Measurements from ENCODE around the gene LARGE1.

Gene LARGE1

DNA sequence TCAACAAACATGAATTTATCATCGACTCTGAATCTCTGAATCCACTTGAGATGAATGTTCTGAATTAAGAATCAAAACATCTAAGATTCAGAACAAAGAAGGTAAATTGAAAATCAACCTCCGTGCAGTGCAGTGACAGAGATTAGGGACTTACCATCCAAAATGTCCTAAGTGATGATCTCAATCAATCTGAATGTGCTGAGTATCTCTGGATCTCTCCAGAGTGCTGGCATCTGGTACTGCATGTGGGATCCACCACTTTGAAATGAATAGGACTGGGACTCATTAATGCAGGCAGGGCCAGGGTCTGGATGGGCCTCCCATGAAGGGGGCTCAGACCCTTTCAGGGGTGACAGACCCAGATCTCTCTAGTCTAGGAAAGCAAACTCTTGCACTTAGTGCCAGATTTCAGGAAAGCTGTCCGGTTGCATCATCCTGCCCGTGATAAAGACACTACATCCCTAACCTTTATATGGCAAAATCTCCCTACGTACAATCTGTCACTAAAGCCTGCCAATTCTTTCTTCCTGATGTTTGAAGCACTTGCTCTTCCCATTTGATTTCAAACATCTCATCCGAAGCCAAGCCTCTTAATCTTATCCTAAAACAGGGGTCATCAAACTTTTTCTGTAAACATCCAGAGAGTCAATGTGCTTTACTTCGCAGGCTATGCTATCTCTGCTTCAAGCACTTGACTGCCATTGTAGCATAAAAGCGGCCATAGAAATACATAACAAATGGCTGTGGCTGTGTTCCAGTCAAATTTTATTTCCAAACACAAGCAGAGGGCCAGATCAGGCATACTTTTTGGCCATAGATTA, 263.3 kb downstream of the LARGE1 start:
- TF ChIP-seq, protein P1, sequence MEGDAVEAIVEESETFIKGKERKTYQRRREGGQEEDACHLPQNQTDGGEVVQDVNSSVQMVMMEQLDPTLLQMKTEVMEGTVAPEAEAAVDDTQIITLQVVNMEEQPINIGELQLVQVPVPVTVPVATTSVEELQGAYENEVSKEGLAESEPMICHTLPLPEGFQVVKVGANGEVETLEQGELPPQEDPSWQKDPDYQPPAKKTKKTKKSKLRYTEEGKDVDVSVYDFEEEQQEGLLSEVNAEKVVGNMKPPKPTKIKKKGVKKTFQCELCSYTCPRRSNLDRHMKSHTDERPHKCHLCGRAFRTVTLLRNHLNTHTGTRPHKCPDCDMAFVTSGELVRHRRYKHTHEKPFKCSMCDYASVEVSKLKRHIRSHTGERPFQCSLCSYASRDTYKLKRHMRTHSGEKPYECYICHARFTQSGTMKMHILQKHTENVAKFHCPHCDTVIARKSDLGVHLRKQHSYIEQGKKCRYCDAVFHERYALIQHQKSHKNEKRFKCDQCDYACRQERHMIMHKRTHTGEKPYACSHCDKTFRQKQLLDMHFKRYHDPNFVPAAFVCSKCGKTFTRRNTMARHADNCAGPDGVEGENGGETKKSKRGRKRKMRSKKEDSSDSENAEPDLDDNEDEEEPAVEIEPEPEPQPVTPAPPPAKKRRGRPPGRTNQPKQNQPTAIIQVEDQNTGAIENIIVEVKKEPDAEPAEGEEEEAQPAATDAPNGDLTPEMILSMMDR (IDR thresholded peaks at IDR 0.05; ENCODE audit: low read depth, low read length, missing control alignments) = no peak
- in situ Hi-C loops (cut with HindIII; ENCODE audit: low sequenced_read_pairs) = no loop called here
- no peak overlapping the region for H3K4me3 ChIP-seq (ENCODE audit: low read depth, low read length)
- DNase-seq (ENCODE audit: low read depth) = no peak

DNA sequence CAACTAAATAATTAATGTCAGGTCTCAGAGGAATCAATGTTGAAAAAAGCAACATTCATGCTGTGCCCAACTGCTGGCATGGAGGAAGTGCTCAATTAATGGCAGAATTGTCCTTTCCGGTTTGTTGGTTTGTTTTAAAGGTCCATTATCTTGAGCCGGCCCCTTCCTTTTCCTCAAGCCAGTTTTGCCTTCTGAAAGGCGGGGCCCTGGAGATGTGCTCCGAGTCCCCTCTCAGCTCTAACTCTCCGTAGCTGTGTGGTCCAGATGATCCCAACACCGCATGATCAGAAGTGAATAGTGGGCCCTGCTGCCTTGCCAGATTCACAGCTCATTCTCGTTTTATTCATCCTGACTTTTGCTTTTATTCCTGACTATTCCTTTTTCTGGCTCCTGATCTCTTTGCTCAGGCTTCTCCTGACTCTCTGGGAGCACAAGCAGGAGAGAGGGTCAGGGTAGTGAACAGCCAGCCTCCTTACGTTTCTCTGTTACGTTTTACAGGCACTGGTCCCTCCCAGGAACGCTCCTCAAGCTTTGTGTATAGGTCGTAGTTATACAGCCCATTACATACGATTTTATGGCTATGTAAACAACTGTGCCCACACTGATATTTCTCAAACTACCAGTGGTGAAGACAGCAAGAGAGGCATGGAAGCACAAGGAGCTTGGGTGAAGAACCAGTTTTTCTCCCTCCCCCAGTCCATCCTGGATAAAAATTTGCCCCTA, 265.9 kb downstream of the LARGE1 start:
- no peak overlapping the region for H3K4me3 ChIP-seq (ENCODE audit: low read depth, low read length)
- in situ Hi-C loops (cut with HindIII; ENCODE audit: low sequenced_read_pairs) = no loop called here
- DNase-seq (ENCODE audit: low read depth) = no peak
- TF ChIP-seq, protein P1 (IDR thresholded peaks at IDR 0.05; ENCODE audit: low read depth, low read length, missing control alignments) = no peak

DNA sequence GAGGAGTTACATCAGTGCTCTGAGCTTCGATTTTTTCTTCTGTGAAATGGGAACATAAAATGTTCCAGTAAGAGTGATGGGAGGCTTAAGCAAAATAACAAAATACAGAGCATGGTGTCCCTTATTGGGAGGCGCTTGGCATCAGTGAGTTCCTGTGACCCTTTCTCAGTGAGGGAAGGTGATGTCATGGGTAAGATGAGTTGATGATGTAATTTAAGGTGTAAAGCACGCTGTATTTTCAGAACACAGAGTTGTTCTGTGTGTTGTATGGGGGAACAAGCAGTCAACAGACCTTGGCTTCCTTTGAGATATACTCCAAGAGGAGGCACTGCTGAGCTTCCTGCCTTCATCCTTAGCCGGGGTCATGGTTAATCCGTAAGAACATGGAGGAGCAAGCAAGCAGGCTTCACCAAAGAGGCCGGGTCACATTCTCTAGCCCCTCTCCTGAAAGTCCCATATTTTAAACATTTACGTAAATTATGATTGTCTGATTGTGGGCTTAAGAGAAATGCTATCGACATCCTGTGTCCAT, 266.7 kb downstream of the LARGE1 start:
- DNase-seq (ENCODE audit: low read depth) = no peak
- H3K4me3 ChIP-seq (ENCODE audit: low read depth, low read length) = no peak overlapping the region
- in situ Hi-C loops (cut with HindIII; ENCODE audit: low sequenced_read_pairs) = no loop called here
- TF ChIP-seq, protein P1 (IDR thresholded peaks at IDR 0.05; ENCODE audit: low read depth, low read length, missing control alignments) = no peak

DNA sequence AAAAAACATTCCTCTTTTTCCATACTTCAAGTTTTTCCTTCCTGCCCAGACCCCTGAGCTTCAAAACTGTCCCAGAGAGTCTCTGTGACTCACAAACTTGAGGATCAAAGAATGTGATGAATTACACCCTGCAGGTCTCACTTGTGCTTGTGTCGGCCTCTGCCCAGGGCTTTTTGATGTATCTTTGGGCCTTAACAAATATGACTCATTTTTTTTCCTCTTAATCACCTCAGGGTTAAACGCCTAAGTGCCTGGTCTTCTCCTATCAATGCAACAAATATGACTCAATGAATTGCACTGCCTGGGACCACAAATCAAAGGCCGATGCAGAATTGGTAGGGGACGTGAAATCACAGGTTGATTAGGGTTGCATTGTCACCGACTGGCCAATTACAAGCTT, 267.7 kb downstream of the LARGE1 start:
- no peak for DNase-seq (ENCODE audit: low read depth)
- TF ChIP-seq, protein P1 (IDR thresholded peaks at IDR 0.05; ENCODE audit: low read depth, low read length, missing control alignments) = no peak
- no peak overlapping the region for H3K4me3 ChIP-seq (ENCODE audit: low read depth, low read length)
- in situ Hi-C loops (cut with HindIII; ENCODE audit: low sequenced_read_pairs) = no loop called here

DNA sequence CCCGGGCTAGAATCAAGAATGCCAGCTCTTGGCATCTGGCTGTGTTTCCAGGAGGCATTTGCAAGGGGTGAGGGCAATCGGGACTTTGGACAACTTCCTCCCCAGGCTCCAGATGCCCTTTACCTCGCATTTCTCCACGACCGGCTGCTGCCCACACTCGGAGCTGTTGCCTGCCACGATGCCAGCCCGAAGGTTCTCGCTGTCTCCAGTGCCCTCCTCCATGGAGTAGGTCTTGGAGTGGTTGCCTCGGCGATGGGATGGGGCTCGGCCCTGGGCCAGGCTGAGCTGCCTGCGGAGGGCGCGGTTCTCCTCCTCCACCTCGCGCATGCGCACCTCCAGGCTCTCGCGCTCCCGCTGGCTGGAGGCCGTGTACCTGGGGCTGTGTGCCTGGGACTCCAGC, 270.0 kb downstream of the LARGE1 start:
- TF ChIP-seq, protein P1 (IDR thresholded peaks at IDR 0.05; ENCODE audit: low read depth, low read length, missing control alignments) = no peak
- in situ Hi-C loops (cut with HindIII; ENCODE audit: low sequenced_read_pairs) = no loop called here
- DNase-seq (ENCODE audit: low read depth) = no peak
- H3K4me3 ChIP-seq (ENCODE audit: low read depth, low read length) = no peak overlapping the region

DNA sequence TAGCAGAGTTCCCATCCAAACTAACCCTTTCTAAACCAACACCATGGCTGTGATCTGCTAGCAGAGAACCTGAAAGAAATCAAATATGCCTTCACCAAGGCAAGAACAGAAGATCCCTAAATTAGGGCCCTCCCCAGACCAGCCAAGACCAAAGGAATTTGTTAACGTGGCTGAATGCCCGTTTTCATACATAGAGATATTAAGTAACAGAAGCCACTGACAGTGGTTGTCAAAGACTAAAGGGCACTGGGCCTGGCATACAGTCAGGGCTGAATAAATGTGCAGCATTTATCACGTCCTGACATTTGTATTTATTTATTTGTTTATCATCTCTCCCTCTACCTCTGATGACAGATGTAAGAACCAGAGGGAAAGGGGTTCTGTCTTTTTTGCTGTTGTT, 271.8 kb downstream of the LARGE1 start:
- in situ Hi-C loops (cut with HindIII; ENCODE audit: low sequenced_read_pairs) = no loop called here
- TF ChIP-seq, protein P1 (IDR thresholded peaks at IDR 0.05; ENCODE audit: low read depth, low read length, missing control alignments) = no peak
- H3K4me3 ChIP-seq (ENCODE audit: low read depth, low read length) = no peak overlapping the region
- DNase-seq (ENCODE audit: low read depth) = no peak

Measured in astrocyte of the cerebellum (primary cell).